A673 (cell line): Measurements from ENCODE around the gene KCNQ1.

Experiments used
- CTCF ChIP-seq: fragments of 300-800, 200-600 bp; sonication (generic); conservative IDR thresholded peaks from 2 replicates; pipeline ENCODE4 v1.5.1; 2017; ENCODE audit warnings: low read depth, mild to moderate bottlenecking, antibody characterized with exemption, low read length, moderate library complexity, mixed read lengths
- EZH2 ChIP-seq: fragments of 200-600 bp; sonication (generic); IDR thresholded peaks from 2 replicates; pipeline ENCODE4 v1.6.1; 2017; ENCODE audit warnings: borderline replicate concordance, low read depth, mild to moderate bottlenecking, mixed read lengths, antibody characterized with exemption, low read length; ENCODE audit not compliant: poor library complexity, severe bottlenecking

GRCh38 chr11:2580061-2580421, 135.2 kb downstream of the KCNQ1 start:
- TF ChIP-seq CTCF (no peak), EZH2 (no peak)
